OCI-LY1 (cell line): ENCODE results near the gene PSORS1C2.

Experiments used
- H2AFZ ChIP-seq: fragments of 200-600 bp; sonication (generic), shearing (Covaris generic); 2 replicates; pipeline ENCODE4 v1.6.0; 2014; ENCODE audit warnings: antibody characterized with exemption, mild to moderate bottlenecking, low read length
- H3F3A ChIP-seq: fragments of 200-600 bp; sonication (generic), shearing (Covaris generic); 2 replicates; pipeline ENCODE4 v1.6.0; 2014; ENCODE audit warnings: mild to moderate bottlenecking, antibody characterized with exemption, low read length, moderate library complexity; ENCODE audit not compliant: insufficient read depth
- H3K27ac ChIP-seq: fragments of 200-600 bp; sonication (generic); 2 replicates; pipeline ENCODE4 v1.5.1; 2014; ENCODE audit warnings: low read length, mixed run types, mild to moderate bottlenecking, low read depth; ENCODE audit not compliant: poor library complexity, severe bottlenecking
- H3K27me3 ChIP-seq: fragments of 200-600 bp; sonication (generic); 2 replicates; pipeline ENCODE4 v1.6.0; 2014; ENCODE audit warnings: antibody characterized with exemption, mild to moderate bottlenecking, low read length, moderate library complexity; ENCODE audit not compliant: insufficient read depth
- H3K36me3 ChIP-seq: fragments of 200-600 bp; sonication (generic); 2 replicates; pipeline ENCODE4 v1.6.1; 2014; ENCODE audit warnings: mild to moderate bottlenecking, antibody characterized with exemption, low read length, moderate library complexity, mixed read lengths; ENCODE audit not compliant: insufficient read depth
- H3K4me1 ChIP-seq: fragments of 200-600 bp; sonication (generic); 2 replicates; pipeline ENCODE4 v1.5.1; 2014; ENCODE audit warnings: mild to moderate bottlenecking, low read length, moderate library complexity; ENCODE audit not compliant: insufficient read depth, severe bottlenecking
- H3K4me2 ChIP-seq: fragments of 200-600 bp; sonication (generic), shearing (Covaris generic); 2 replicates; pipeline ENCODE4 v1.6.1; 2014; ENCODE audit warnings: low read length
- H3K4me3 ChIP-seq: fragments of 200-600 bp; sonication (generic); 2 replicates; pipeline ENCODE4 v1.5.1; 2014; ENCODE audit warnings: low read length, low read depth, mild to moderate bottlenecking, mixed read lengths; ENCODE audit not compliant: poor library complexity, severe bottlenecking
- H3K79me2 ChIP-seq: fragments of 200-600 bp; shearing (Covaris generic); 2 replicates; pipeline ENCODE4 v1.6.1; 2016; ENCODE audit warnings: mixed run types, low read length, mixed read lengths; ENCODE audit not compliant: insufficient read depth
- H3K9ac ChIP-seq: fragments of 200-600 bp; sonication (generic), shearing (Covaris generic); 2 replicates; pipeline ENCODE4 v1.6.1; 2014; ENCODE audit warnings: mild to moderate bottlenecking, low read length, mixed read lengths
- H3K9me2 ChIP-seq: fragments of 200-600 bp; sonication (generic), shearing (Covaris generic); 2 replicates; pipeline ENCODE4 v1.6.1; 2014; ENCODE audit warnings: low read depth, mild to moderate bottlenecking, low read length, mixed read lengths
- H3K9me3 ChIP-seq: fragments of 200-600 bp; shearing (Covaris generic); 2 replicates; pipeline ENCODE4 v1.6.1; 2014; ENCODE audit warnings: low read length, mixed read lengths
- H4K20me1 ChIP-seq: fragments of 200-600 bp; sonication (generic), shearing (Covaris generic); 2 replicates; pipeline ENCODE4 v1.6.0; 2016; ENCODE audit warnings: mild to moderate bottlenecking, low read length; ENCODE audit not compliant: insufficient read depth
- EZH2 ChIP-seq: fragments of 200-600 bp; sonication (generic), shearing (Covaris generic); IDR thresholded peaks from 2 replicates; pipeline ENCODE4 v1.8.0; 2017; ENCODE audit warnings: borderline replicate concordance, mixed run types, mild to moderate bottlenecking, antibody characterized with exemption, low read length, moderate library complexity, mixed read lengths
- TF ChIP-seq, protein P1 (sequence below): fragments of 200-600 bp; sonication (generic), shearing (Covaris generic); IDR thresholded peaks from 2 replicates; pipeline ENCODE4 v1.5.1; 2017; ENCODE audit warnings: mild to moderate bottlenecking, antibody characterized with exemption, low read length, moderate library complexity, mixed read lengths

Gene PSORS1C2

DNA sequence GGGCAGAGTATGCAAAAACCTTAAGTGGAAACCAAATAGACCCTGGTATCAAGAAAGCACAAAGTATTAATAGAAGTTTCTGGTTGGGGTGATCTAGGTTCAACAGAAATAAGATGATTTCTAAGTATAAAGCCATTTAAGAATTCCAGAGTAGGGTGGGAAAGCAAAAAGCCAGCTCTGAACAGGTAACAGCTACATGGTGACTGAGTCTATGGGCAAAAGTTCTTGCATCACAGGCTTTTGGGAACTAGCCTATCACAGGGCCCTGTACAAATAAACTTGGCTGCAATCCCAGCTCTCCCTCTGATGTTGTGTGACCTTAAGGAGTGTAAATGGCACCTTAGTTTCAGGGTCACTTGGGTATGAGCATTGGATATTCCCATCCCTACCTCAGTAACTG is 25.1 kb upstream of the PSORS1C2 start:
- Histone ChIP-seq H3K9ac (no peak overlapping the region), H3K27me3 (no peaks in the 10 kb centered on the region)
- TF ChIP-seq, protein P1, sequence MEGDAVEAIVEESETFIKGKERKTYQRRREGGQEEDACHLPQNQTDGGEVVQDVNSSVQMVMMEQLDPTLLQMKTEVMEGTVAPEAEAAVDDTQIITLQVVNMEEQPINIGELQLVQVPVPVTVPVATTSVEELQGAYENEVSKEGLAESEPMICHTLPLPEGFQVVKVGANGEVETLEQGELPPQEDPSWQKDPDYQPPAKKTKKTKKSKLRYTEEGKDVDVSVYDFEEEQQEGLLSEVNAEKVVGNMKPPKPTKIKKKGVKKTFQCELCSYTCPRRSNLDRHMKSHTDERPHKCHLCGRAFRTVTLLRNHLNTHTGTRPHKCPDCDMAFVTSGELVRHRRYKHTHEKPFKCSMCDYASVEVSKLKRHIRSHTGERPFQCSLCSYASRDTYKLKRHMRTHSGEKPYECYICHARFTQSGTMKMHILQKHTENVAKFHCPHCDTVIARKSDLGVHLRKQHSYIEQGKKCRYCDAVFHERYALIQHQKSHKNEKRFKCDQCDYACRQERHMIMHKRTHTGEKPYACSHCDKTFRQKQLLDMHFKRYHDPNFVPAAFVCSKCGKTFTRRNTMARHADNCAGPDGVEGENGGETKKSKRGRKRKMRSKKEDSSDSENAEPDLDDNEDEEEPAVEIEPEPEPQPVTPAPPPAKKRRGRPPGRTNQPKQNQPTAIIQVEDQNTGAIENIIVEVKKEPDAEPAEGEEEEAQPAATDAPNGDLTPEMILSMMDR = no peak
- TF ChIP-seq EZH2 = no peak

DNA sequence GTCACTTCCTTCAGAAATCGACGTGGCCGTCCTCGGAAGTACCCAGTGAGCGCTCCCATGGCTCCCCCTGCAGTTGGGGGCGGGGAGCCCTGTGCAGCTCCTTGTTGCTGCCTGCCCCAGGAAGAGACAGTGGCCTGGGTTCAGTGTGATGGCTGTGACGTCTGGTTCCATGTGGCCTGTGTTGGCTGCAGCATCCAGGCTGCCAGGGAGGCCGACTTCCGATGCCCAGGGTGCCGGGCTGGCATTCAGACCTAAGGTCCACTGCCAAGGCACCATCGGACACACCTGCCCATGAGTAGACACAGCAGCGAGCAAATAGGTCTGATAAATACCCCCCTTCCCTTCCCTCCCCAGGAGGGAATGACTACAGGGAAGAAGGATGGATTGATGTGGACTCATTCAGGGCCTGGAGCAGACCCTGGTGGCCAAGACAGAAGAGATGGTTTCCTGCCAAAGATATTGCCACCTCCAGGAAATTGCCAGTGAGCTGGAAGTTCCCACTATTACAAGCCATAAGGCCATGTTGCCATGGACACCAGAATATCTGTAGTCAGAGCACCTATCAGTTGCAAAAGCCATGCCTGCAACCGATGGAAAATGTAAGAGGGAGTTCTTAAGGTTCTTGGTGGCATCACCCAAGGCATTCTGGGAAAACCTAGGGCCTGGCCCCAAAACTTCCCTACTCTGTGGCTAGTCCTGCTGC is 23.7 kb upstream of the PSORS1C2 start:
- peaks cover 66% of the 10 kb centered on the region for H3K4me1 ChIP-seq
- H4K20me1 ChIP-seq = no peaks in the 10 kb centered on the region
- H3F3A ChIP-seq = no peaks in the 10 kb centered on the region
- H3K9me2 ChIP-seq = no peaks in the 10 kb centered on the region
- H3K36me3 ChIP-seq = peaks cover 36% of the 10 kb centered on the region
- H3K9me3 ChIP-seq = no peaks in the 10 kb centered on the region
- H3K27me3 ChIP-seq = no peaks in the 10 kb centered on the region
- H3K9ac ChIP-seq = no peak overlapping the region
- H3K4me3 ChIP-seq = no peak overlapping the region
- TF ChIP-seq EZH2 = no peak
- TF ChIP-seq, protein P1 = peak; percentile 22; the same call in 1 of the 2 replicates
- no peak overlapping the region; the same call in 1 of the 2 replicates for H3K4me2 ChIP-seq
- no peak overlapping the region for H3K27ac ChIP-seq
- H2AFZ ChIP-seq = no peak overlapping the region
- H3K79me2 ChIP-seq = peaks cover 6% of the 10 kb centered on the region; the same call in 1 of the 2 replicates

More for the DNA sequence above, 25.1 kb upstream of the PSORS1C2 start:
- H2AFZ ChIP-seq = no peak overlapping the region
- no peaks in the 10 kb centered on the region for H3K9me2 ChIP-seq
- peaks cover 66% of the 10 kb centered on the region for H3K4me1 ChIP-seq
- H3F3A ChIP-seq = no peaks in the 10 kb centered on the region
- no peak overlapping the region; the same call in 1 of the 2 replicates for H3K4me2 ChIP-seq
- no peaks in the 10 kb centered on the region for H4K20me1 ChIP-seq
- H3K27ac ChIP-seq = peak overlapping the region; percentile 31
- H3K36me3 ChIP-seq = peaks cover 36% of the 10 kb centered on the region
- no peaks in the 10 kb centered on the region for H3K9me3 ChIP-seq
- H3K79me2 ChIP-seq = peaks cover 6% of the 10 kb centered on the region; the same call in 1 of the 2 replicates
- H3K4me3 ChIP-seq = no peak overlapping the region

GRCh38 chr6:31161216-31162126 is 22.6 kb upstream of the PSORS1C2 start:
- no peaks in the 10 kb centered on the region for H3K9me3 ChIP-seq
- H2AFZ ChIP-seq = no peak overlapping the region
- H3F3A ChIP-seq = no peaks in the 10 kb centered on the region
- no peak overlapping the region for H3K9ac ChIP-seq
- H3K4me1 ChIP-seq = peaks cover 76% of the 10 kb centered on the region
- H3K79me2 ChIP-seq = peaks cover 6% of the 10 kb centered on the region; the same call in 1 of the 2 replicates
- no peak overlapping the region for H3K4me3 ChIP-seq
- TF ChIP-seq, protein P1 = no peak
- TF ChIP-seq EZH2 = no peak
- no peaks in the 10 kb centered on the region for H4K20me1 ChIP-seq
- no peak overlapping the region for H3K27ac ChIP-seq
- no peak overlapping the region; the same call in 1 of the 2 replicates for H3K4me2 ChIP-seq
- H3K27me3 ChIP-seq = no peaks in the 10 kb centered on the region
- H3K9me2 ChIP-seq = no peaks in the 10 kb centered on the region
- peaks cover 41% of the 10 kb centered on the region for H3K36me3 ChIP-seq
